Activated T-cell treated with anti-CD3 and anti-CD28 coated beads, Interleukin-2, amount 50 U/mL, for 24 hours (primary cell): Measurements from ENCODE around the gene MAP3K5.

Source experiments
- DNase-seq: peaks from one replicate; pipeline ENCODE4 v3.0.0-alpha.2; 2020
- H3K27ac Mint-ChIP-seq: 2 replicates; pipeline ENCODE4 v1.8.0; 2020; ENCODE audit warnings: mild to moderate bottlenecking, mixed read lengths
- H3K27me3 Mint-ChIP-seq: 2 replicates; pipeline ENCODE4 v1.8.0; 2020; ENCODE audit warnings: mixed read lengths
- H3K36me3 Mint-ChIP-seq: 2 replicates; pipeline ENCODE4 v1.8.0; 2020; ENCODE audit warnings: low read depth, mixed read lengths
- H3K4me1 Mint-ChIP-seq: 2 replicates; pipeline ENCODE4 v1.8.0; 2020; ENCODE audit warnings: low read depth, mixed read lengths
- H3K4me3 Mint-ChIP-seq: 2 replicates; pipeline ENCODE4 v1.8.0; 2020; ENCODE audit warnings: mild to moderate bottlenecking, moderate library complexity, mixed read lengths
- H3K9me3 Mint-ChIP-seq: 2 replicates; pipeline ENCODE4 v1.8.0; 2020; ENCODE audit warnings: mixed read lengths

The MAP3K5 gene

GRCh38 chr6:136641873-136642465 lies 150.3 kb downstream of the MAP3K5 start:
- H3K36me3 Mint-ChIP-seq = peaks cover 8% of the 10 kb centered on the region
- H3K27me3 Mint-ChIP-seq = no peaks in the 10 kb centered on the region
- H3K27ac Mint-ChIP-seq = no peak overlapping the region
- H3K4me1 Mint-ChIP-seq = no peaks in the 10 kb centered on the region
- H3K9me3 Mint-ChIP-seq = no peaks in the 10 kb centered on the region
- H3K4me3 Mint-ChIP-seq = no peak overlapping the region
- no peak for DNase-seq

- peaks cover 15% of the 10 kb centered on the region for H3K36me3 Mint-ChIP-seq
- no peak overlapping the region for H3K27ac Mint-ChIP-seq
- no peaks in the 10 kb centered on the region for H3K9me3 Mint-ChIP-seq
- H3K4me1 Mint-ChIP-seq = no peaks in the 10 kb centered on the region
- DNase-seq = no peak
- H3K4me3 Mint-ChIP-seq = no peak overlapping the region
- no peaks in the 10 kb centered on the region for H3K27me3 Mint-ChIP-seq
Observed at GRCh38 chr6:136641166-136641565, 151.1 kb downstream of the MAP3K5 start.

GRCh38 chr6:136640132-136640915 lies 152.0 kb downstream of the MAP3K5 start:
- H3K9me3 Mint-ChIP-seq = no peaks in the 10 kb centered on the region
- DNase-seq = no peak

GRCh38 chr6:136639702-136640101 lies 152.6 kb downstream of the MAP3K5 start:
- Mint-ChIP-seq H3K9me3 (no peaks in the 10 kb centered on the region), H3K27me3 (no peaks in the 10 kb centered on the region), H3K36me3 (peaks cover 20% of the 10 kb centered on the region), H3K4me3 (no peak overlapping the region), H3K27ac (no peak overlapping the region), H3K4me1 (no peaks in the 10 kb centered on the region)
- DNase-seq = no peak

More at GRCh38 chr6:136640132-136640915, 152.0 kb downstream of the MAP3K5 start:
- Mint-ChIP-seq H3K27ac (no peak overlapping the region), H3K4me1 (no peaks in the 10 kb centered on the region), H3K4me3 (no peak overlapping the region), H3K36me3 (peaks cover 18% of the 10 kb centered on the region), H3K27me3 (no peaks in the 10 kb centered on the region)

- no peak for DNase-seq
Observed at GRCh38 chr6:136635615-136636014, 156.7 kb downstream of the MAP3K5 start.

GRCh38 chr6:136633355-136633754 lies 158.9 kb downstream of the MAP3K5 start:
- Mint-ChIP-seq H3K36me3 (peaks cover 52% of the 10 kb centered on the region), H3K27ac (no peak overlapping the region), H3K4me1 (no peaks in the 10 kb centered on the region), H3K27me3 (no peaks in the 10 kb centered on the region), H3K9me3 (no peaks in the 10 kb centered on the region), H3K4me3 (no peak overlapping the region)
- DNase-seq = no peak

More at GRCh38 chr6:136635615-136636014, 156.7 kb downstream of the MAP3K5 start:
- H3K36me3 Mint-ChIP-seq = peaks cover 43% of the 10 kb centered on the region
- no peaks in the 10 kb centered on the region for H3K4me1 Mint-ChIP-seq
- H3K4me3 Mint-ChIP-seq = no peak overlapping the region
- H3K27me3 Mint-ChIP-seq = no peaks in the 10 kb centered on the region
- no peaks in the 10 kb centered on the region for H3K9me3 Mint-ChIP-seq
- no peak overlapping the region for H3K27ac Mint-ChIP-seq

GRCh38 chr6:136628996-136629395 lies 163.3 kb downstream of the MAP3K5 start:
- no peak for DNase-seq
- Mint-ChIP-seq H3K9me3 (no peaks in the 10 kb centered on the region), H3K36me3 (peaks cover 33% of the 10 kb centered on the region), H3K4me3 (no peak overlapping the region), H3K27me3 (no peaks in the 10 kb centered on the region), H3K4me1 (no peaks in the 10 kb centered on the region), H3K27ac (no peak overlapping the region)

- Mint-ChIP-seq H3K27me3 (no peaks in the 10 kb centered on the region), H3K27ac (no peak overlapping the region), H3K4me1 (no peaks in the 10 kb centered on the region), H3K9me3 (no peaks in the 10 kb centered on the region), H3K36me3 (peaks cover 34% of the 10 kb centered on the region), H3K4me3 (no peak overlapping the region)
- DNase-seq = no peak
Observed at GRCh38 chr6:136627191-136627590, 165.1 kb downstream of the MAP3K5 start.

GRCh38 chr6:136625293-136625692 lies 167.0 kb downstream of the MAP3K5 start:
- no peaks in the 10 kb centered on the region for H3K4me1 Mint-ChIP-seq
- peaks cover 41% of the 10 kb centered on the region for H3K36me3 Mint-ChIP-seq
- DNase-seq = no peak
- H3K27ac Mint-ChIP-seq = no peak overlapping the region
- no peaks in the 10 kb centered on the region for H3K9me3 Mint-ChIP-seq
- no peaks in the 10 kb centered on the region for H3K27me3 Mint-ChIP-seq
- H3K4me3 Mint-ChIP-seq = no peak overlapping the region

- DNase-seq = no peak
- Mint-ChIP-seq H3K27ac (no peak overlapping the region), H3K36me3 (peaks cover 41% of the 10 kb centered on the region), H3K9me3 (no peaks in the 10 kb centered on the region), H3K4me1 (no peaks in the 10 kb centered on the region), H3K27me3 (no peaks in the 10 kb centered on the region), H3K4me3 (no peak overlapping the region)
Observed at GRCh38 chr6:136624347-136624746, 167.9 kb downstream of the MAP3K5 start.

- H3K27ac Mint-ChIP-seq = no peak overlapping the region
- peaks cover 48% of the 10 kb centered on the region for H3K36me3 Mint-ChIP-seq
- no peak overlapping the region for H3K4me3 Mint-ChIP-seq
- H3K4me1 Mint-ChIP-seq = no peaks in the 10 kb centered on the region
- H3K9me3 Mint-ChIP-seq = no peaks in the 10 kb centered on the region
- H3K27me3 Mint-ChIP-seq = no peaks in the 10 kb centered on the region
- DNase-seq = no peak
Observed at GRCh38 chr6:136618086-136618485, 174.2 kb downstream of the MAP3K5 start.

GRCh38 chr6:136616527-136616926 lies 175.8 kb downstream of the MAP3K5 start:
- no peak overlapping the region for H3K4me3 Mint-ChIP-seq
- no peak overlapping the region for H3K27ac Mint-ChIP-seq
- no peaks in the 10 kb centered on the region for H3K9me3 Mint-ChIP-seq
- DNase-seq = no peak
- no peaks in the 10 kb centered on the region for H3K4me1 Mint-ChIP-seq
- H3K36me3 Mint-ChIP-seq = peaks cover 50% of the 10 kb centered on the region
- H3K27me3 Mint-ChIP-seq = no peaks in the 10 kb centered on the region

- Mint-ChIP-seq H3K27me3 (no peaks in the 10 kb centered on the region), H3K27ac (no peak overlapping the region), H3K4me1 (peaks cover 8% of the 10 kb centered on the region), H3K4me3 (no peak overlapping the region), H3K36me3 (peaks cover 45% of the 10 kb centered on the region), H3K9me3 (no peaks in the 10 kb centered on the region)
- no peak for DNase-seq
Observed at GRCh38 chr6:136614994-136615393, 177.3 kb downstream of the MAP3K5 start.

GRCh38 chr6:136614350-136614749 lies 177.9 kb downstream of the MAP3K5 start:
- no peak overlapping the region for H3K27ac Mint-ChIP-seq
- peaks cover 11% of the 10 kb centered on the region for H3K4me1 Mint-ChIP-seq
- no peak for DNase-seq
- H3K36me3 Mint-ChIP-seq = peaks cover 43% of the 10 kb centered on the region
- no peaks in the 10 kb centered on the region for H3K9me3 Mint-ChIP-seq
- no peak overlapping the region for H3K4me3 Mint-ChIP-seq
- H3K27me3 Mint-ChIP-seq = no peaks in the 10 kb centered on the region

- Mint-ChIP-seq H3K36me3 (peaks cover 37% of the 10 kb centered on the region), H3K4me1 (peaks cover 11% of the 10 kb centered on the region), H3K27ac (no peak overlapping the region), H3K27me3 (no peaks in the 10 kb centered on the region), H3K9me3 (no peaks in the 10 kb centered on the region), H3K4me3 (no peak overlapping the region)
- DNase-seq = no peak
Observed at GRCh38 chr6:136613477-136613876, 178.8 kb downstream of the MAP3K5 start.
